Nephron progenitor cell (in vitro differentiated cells): ENCODE results near the gene NUPR1.
"Not testable (repeated sequence)": the region's sequence is repeated elsewhere in the genome, so short reads cannot be mapped to it uniquely, and the experiment has no call there.

Experiments used
- DNase-seq: peaks from one replicate; pipeline ENCODE4 v3.0.0; 2021
- H3K27ac Mint-ChIP-seq: 2 replicates; pipeline ENCODE4 v1.8.0; 2021; ENCODE audit warnings: mild to moderate bottlenecking, moderate library complexity, mixed read lengths
- H3K27me3 Mint-ChIP-seq: 2 replicates; pipeline ENCODE4 v1.8.0; 2021; ENCODE audit warnings: mild to moderate bottlenecking, low read depth, mixed read lengths; ENCODE audit not compliant: poor library complexity
- H3K36me3 Mint-ChIP-seq: 2 replicates; pipeline ENCODE4 v1.8.0; 2021; ENCODE audit warnings: low read depth, mixed read lengths
- H3K4me1 Mint-ChIP-seq: 2 replicates; pipeline ENCODE4 v1.8.0; 2021; ENCODE audit warnings: mixed read lengths
- H3K4me3 Mint-ChIP-seq: 2 replicates; pipeline ENCODE4 v1.8.0; 2021; ENCODE audit warnings: mild to moderate bottlenecking, moderate library complexity, mixed read lengths
- H3K9me3 Mint-ChIP-seq: 2 replicates; pipeline ENCODE4 v1.8.0; 2021; ENCODE audit warnings: mild to moderate bottlenecking, moderate library complexity, mixed read lengths
- CTCF ChIP-seq: fragments of 200-600 bp; sonication (generic); IDR thresholded peaks from 2 replicates; pipeline ENCODE4 v1.5.0; 2021; ENCODE audit warnings: antibody characterized with exemption

Gene NUPR1

GRCh38 chr16:28549301-28549899, 10.6 kb upstream of the NUPR1 start:
- no peaks in the 10 kb centered on the region for H3K36me3 Mint-ChIP-seq
- peaks cover 13% of the 10 kb centered on the region for H3K27me3 Mint-ChIP-seq
- no peak for TF ChIP-seq CTCF
- no peak overlapping the region for H3K4me3 Mint-ChIP-seq
- DNase-seq, result no peak
- no peaks in the 10 kb centered on the region for H3K9me3 Mint-ChIP-seq
- peaks cover 11% of the 10 kb centered on the region for H3K4me1 Mint-ChIP-seq
- H3K27ac Mint-ChIP-seq, result peak overlapping the region; percentile 33

- no peak for DNase-seq
- Mint-ChIP-seq H3K4me3 (no peak overlapping the region), H3K4me1 (peaks cover 12% of the 10 kb centered on the region), H3K27me3 (peaks cover 13% of the 10 kb centered on the region), H3K36me3 (no peaks in the 10 kb centered on the region), H3K27ac (no peak overlapping the region), H3K9me3 (no peaks in the 10 kb centered on the region)
- TF ChIP-seq CTCF, result no peak
Measured at GRCh38 chr16:28548306-28548802, 9.6 kb upstream of the NUPR1 start.

GRCh38 chr16:28546626-28547025, 7.9 kb upstream of the NUPR1 start:
- Mint-ChIP-seq H3K27ac (no peak overlapping the region), H3K27me3 (peaks cover 14% of the 10 kb centered on the region), H3K4me1 (peaks cover 22% of the 10 kb centered on the region), H3K4me3 (no peak overlapping the region), H3K36me3 (no peaks in the 10 kb centered on the region), H3K9me3 (no peaks in the 10 kb centered on the region)
- DNase-seq, result no peak
- TF ChIP-seq CTCF, result no peak

- not testable (repeated sequence) for H3K36me3 Mint-ChIP-seq, H3K4me3 Mint-ChIP-seq, DNase-seq, H3K27ac Mint-ChIP-seq, H3K9me3 Mint-ChIP-seq
- Mint-ChIP-seq H3K27me3 (peaks cover 21% of the 10 kb centered on the region), H3K4me1 (peaks cover 22% of the 10 kb centered on the region)
Measured at GRCh38 chr16:28545964-28546363, 7.2 kb upstream of the NUPR1 start.

- Mint-ChIP-seq H3K4me1 (peaks cover 22% of the 10 kb centered on the region), H3K9me3 (no peaks in the 10 kb centered on the region), H3K4me3 (no peak overlapping the region), H3K36me3 (no peaks in the 10 kb centered on the region), H3K27ac (no peak overlapping the region), H3K27me3 (peaks cover 21% of the 10 kb centered on the region)
- no peak for TF ChIP-seq CTCF
- DNase-seq, result no peak
Measured at GRCh38 chr16:28544998-28545397, 6.2 kb upstream of the NUPR1 start.

GRCh38 chr16:28543072-28543471, 4.3 kb upstream of the NUPR1 start:
- Mint-ChIP-seq H3K27ac (no peak overlapping the region), H3K4me3 (no peak overlapping the region), H3K27me3 (peaks cover 19% of the 10 kb centered on the region), H3K4me1 (peaks cover 14% of the 10 kb centered on the region), H3K9me3 (no peaks in the 10 kb centered on the region), H3K36me3 (no peaks in the 10 kb centered on the region)
- TF ChIP-seq CTCF, result no peak
- DNase-seq, result no peak
